MM.1S (cell line): ENCODE results near the gene ARHGAP23.

Experiments
- EZH2 ChIP-seq: fragments of 300-600 bp; sonication (generic); optimal IDR thresholded peaks from 2 replicates; pipeline ENCODE3; 2017; ENCODE audit warnings: low read depth, mild to moderate bottlenecking, antibody characterized with exemption, low read length, mixed read lengths
- TF ChIP-seq, protein P1 (sequence below): fragments of 300-600 bp; sonication (generic); IDR thresholded peaks from 2 replicates; pipeline ENCODE4 v1.5.1; 2016; ENCODE audit warnings: antibody characterized with exemption, low read length, mixed read lengths

DNA sequence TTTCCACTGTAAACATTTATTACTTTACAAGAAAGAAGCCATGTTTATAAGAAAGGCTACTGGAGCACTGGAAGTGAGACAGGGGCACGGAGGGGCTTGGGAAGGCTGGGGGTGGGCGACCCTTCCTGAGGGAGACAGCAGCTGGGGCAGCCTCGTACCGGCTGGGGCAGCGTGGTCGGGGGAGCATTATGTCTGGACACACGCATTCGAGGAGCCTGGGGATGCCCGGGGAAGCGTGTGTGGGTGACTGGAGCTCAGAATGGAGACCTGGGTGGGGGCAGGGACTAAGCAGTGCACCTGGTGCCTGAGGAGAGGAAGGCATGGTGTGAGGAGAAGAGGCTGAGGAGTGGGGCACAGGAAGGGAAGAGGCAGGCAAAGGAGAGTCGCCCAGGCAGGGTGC, 113.0 kb downstream of the ARHGAP23 start:
- TF ChIP-seq, protein P1, sequence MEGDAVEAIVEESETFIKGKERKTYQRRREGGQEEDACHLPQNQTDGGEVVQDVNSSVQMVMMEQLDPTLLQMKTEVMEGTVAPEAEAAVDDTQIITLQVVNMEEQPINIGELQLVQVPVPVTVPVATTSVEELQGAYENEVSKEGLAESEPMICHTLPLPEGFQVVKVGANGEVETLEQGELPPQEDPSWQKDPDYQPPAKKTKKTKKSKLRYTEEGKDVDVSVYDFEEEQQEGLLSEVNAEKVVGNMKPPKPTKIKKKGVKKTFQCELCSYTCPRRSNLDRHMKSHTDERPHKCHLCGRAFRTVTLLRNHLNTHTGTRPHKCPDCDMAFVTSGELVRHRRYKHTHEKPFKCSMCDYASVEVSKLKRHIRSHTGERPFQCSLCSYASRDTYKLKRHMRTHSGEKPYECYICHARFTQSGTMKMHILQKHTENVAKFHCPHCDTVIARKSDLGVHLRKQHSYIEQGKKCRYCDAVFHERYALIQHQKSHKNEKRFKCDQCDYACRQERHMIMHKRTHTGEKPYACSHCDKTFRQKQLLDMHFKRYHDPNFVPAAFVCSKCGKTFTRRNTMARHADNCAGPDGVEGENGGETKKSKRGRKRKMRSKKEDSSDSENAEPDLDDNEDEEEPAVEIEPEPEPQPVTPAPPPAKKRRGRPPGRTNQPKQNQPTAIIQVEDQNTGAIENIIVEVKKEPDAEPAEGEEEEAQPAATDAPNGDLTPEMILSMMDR = no peak
- no peak for TF ChIP-seq EZH2
